Naive thymus-derived CD8-positive, alpha-beta T cell (primary cell): ENCODE data around the gene LDLRAD4. TPM values are rescaled to one million over a fixed set of nuclear protein-coding genes. Genes with fewer than 3 reads are reported as not detected.

Source experiments
- ATAC-seq, 2 donors: fragments of 150-1000 bp; cut with Tn5 transposase in 1 of 2; sonication (Bioruptor Pico), chemical (Tn5 transposase) in 1 of 2; 1 replicate in 1 of 2; 2 replicates in 1 of 2; pipeline ENCODE4 v1.10.0; 2021; ENCODE audit warnings: mild to moderate bottlenecking in 2 of 2, moderate library complexity in 2 of 2
- POLR2A ChIA-PET: fragments of 350-600 bp; sonication (Branson Sonifier 250); formaldehyde crosslinking; loops from one replicate; lab custom pipeline; 2021; ENCODE audit warnings: antibody characterized with exemption; lab: Charles Lee
- DNase-seq, 10 donors: peaks; one replicate each; pipeline versions ENCODE4 v3.0.0 to v3.0.0-alpha.2; 2020 to 2022
- H3K27ac Mint-ChIP-seq, 10 donors: one replicate each; pipeline ENCODE4 v1.8.0; 2020 to 2022; ENCODE audit warnings: mild to moderate bottlenecking in 10 of 10, mixed read lengths in 10 of 10, moderate library complexity in 4 of 10, inconsistent platforms in 1 of 10
- H3K27me3 Mint-ChIP-seq, 5 donors: one replicate each; pipeline ENCODE4 v1.8.0; 2021 to 2022; ENCODE audit warnings: mixed read lengths in 5 of 5
- H3K36me3 Mint-ChIP-seq, 3 donors: one replicate each; pipeline ENCODE4 v1.8.0; 2020 to 2022; ENCODE audit warnings: mixed read lengths in 3 of 3, mild to moderate bottlenecking in 2 of 3, inconsistent platforms in 1 of 3
- H3K4me1 Mint-ChIP-seq, 4 donors: one replicate each; pipeline ENCODE4 v1.8.0; 2021 to 2022; ENCODE audit warnings: mixed read lengths in 4 of 4
- H3K4me3 Mint-ChIP-seq, 10 donors: one replicate each; pipeline ENCODE4 v1.8.0; 2020 to 2022; ENCODE audit warnings: mild to moderate bottlenecking in 10 of 10, mixed read lengths in 10 of 10, moderate library complexity in 6 of 10, inconsistent platforms in 1 of 10
- H3K9me3 Mint-ChIP-seq, 9 donors: one replicate each; pipeline ENCODE4 v1.8.0; 2020 to 2022; ENCODE audit warnings: mixed read lengths in 9 of 9, mild to moderate bottlenecking in 3 of 9, inconsistent platforms in 1 of 9, moderate library complexity in 1 of 9
- polyA plus RNA-seq, 3 donors: library from polyadenylated mRNA; unstranded; fragments of 300-500 nt; fragmentation: Illumina TruSeq; gene quantifications; one replicate each; pipeline ENCODE4 v1.2.3, GENCODE V29; 2021
- total RNA-seq, 8 experiments: library from RNA in 2 of 8; stranded (reverse) in 2 of 8; gene quantifications; one replicate each; pipeline ENCODE4 v1.2.3 and lab custom pipeline; 2021 to 2026

LDLRAD4 gene
- total and polyA plus RNA-seq, 5 experiments from 2014 or later = 11.4 to 56.8 (median 17.6) TPM

GRCh38 chr18:13207294-13207693 is 11.3 kb upstream of the LDLRAD4 start:
- Mint-ChIP-seq H3K27ac (peak overlapping the region in 2 of 10 donors; percentile 61 to 83), H3K36me3 (peaks cover 0 to 1% (median 0%) of the 10 kb centered on the region in 3 donors), H3K27me3 (peaks cover 6 to 33% (median 15%) of the 10 kb centered on the region in 5 donors), H3K9me3 (no peaks in the 10 kb centered on the region), H3K4me1 (peaks cover 3 to 12% (median 11%) of the 10 kb centered on the region in 4 donors), H3K4me3 (no peak overlapping the region)
- peak in 1 of 2 donors; percentile 46 for ATAC-seq
- DNase-seq = peak in 1 of 10 donors; percentile 30
- POLR2A ChIA-PET = no interaction called here

- Mint-ChIP-seq H3K4me1 (peaks cover 8 to 18% (median 13%) of the 10 kb centered on the region in 4 donors), H3K27ac (no peak overlapping the region), H3K9me3 (no peaks in the 10 kb centered on the region), H3K36me3 (peaks cover 0 to 1% (median 0%) of the 10 kb centered on the region in 3 donors), H3K27me3 (peaks cover 6 to 26% (median 12%) of the 10 kb centered on the region in 5 donors), H3K4me3 (no peak overlapping the region)
- ATAC-seq (no peak), DNase-seq (no peak)
- POLR2A ChIA-PET = no interaction called here
These were observed 7.0 kb upstream of the LDLRAD4 start for GRCh38 chr18:13211534-13211933.

GRCh38 chr18:13213036-13213795 is 5.3 kb upstream of the LDLRAD4 start:
- POLR2A ChIA-PET = no interaction called here
- no peak overlapping the region for H3K27ac Mint-ChIP-seq
- peaks cover 0 to 1% (median 0%) of the 10 kb centered on the region in 3 donors for H3K36me3 Mint-ChIP-seq
- ATAC-seq = no peak
- no peaks in the 10 kb centered on the region for H3K9me3 Mint-ChIP-seq
- no peak overlapping the region for H3K4me3 Mint-ChIP-seq
- H3K27me3 Mint-ChIP-seq = peaks cover 3 to 24% (median 7%) of the 10 kb centered on the region in 5 donors
- no peak for DNase-seq
- H3K4me1 Mint-ChIP-seq = peaks cover 5 to 11% (median 10%) of the 10 kb centered on the region in 4 donors

- Mint-ChIP-seq H3K4me1 (peaks cover 6 to 20% (median 17%) of the 10 kb centered on the region in 4 donors), H3K27me3 (peaks cover 0 to 22% (median 5%) of the 10 kb centered on the region in 5 donors), H3K9me3 (no peaks in the 10 kb centered on the region), H3K27ac (no peak overlapping the region), H3K36me3 (peaks cover 0 to 1% (median 0%) of the 10 kb centered on the region in 3 donors), H3K4me3 (no peak overlapping the region)
- ATAC-seq = no peak
- POLR2A ChIA-PET = interaction anchor here (0.6 kb wide), 1 partner anchor 10 kb away, joined by 5 read pairs; no protein-coding TSS in a partner anchor
- no peak for DNase-seq
These were observed 4.0 kb upstream of the LDLRAD4 start for GRCh38 chr18:13214609-13215008.

- peak; percentile 20 to 77 (median 47) for DNase-seq
- Mint-ChIP-seq H3K27me3 (peaks cover 0 to 22% (median 0%) of the 10 kb centered on the region in 5 donors), H3K4me1 (peaks cover 18 to 34% (median 32%) of the 10 kb centered on the region in 4 donors), H3K27ac (peak overlapping the region; percentile 55 to 99 (median 93)), H3K4me3 (peak overlapping the region; percentile 83 to 99 (median 94)), H3K9me3 (no peaks in the 10 kb centered on the region), H3K36me3 (no peaks in the 10 kb centered on the region)
- ATAC-seq = peak; percentile 46 to 56
- POLR2A ChIA-PET = interaction anchor here (0.7 to 1.9 kb wide), 9 partner anchors 225 to 413 kb away, joined by 3 to 10 read pairs (median 3); partner anchors contain the start of gene CEP192
These were observed 2.4 kb upstream of the LDLRAD4 start for GRCh38 chr18:13216092-13216582.

- H3K27me3 Mint-ChIP-seq = peaks cover 0 to 29% (median 0%) of the 10 kb centered on the region in 5 donors
- DNase-seq (peak in 9 of 10 donors; percentile 25 to 70 (median 58)), ATAC-seq (peak; percentile 51 to 59)
- H3K4me1 Mint-ChIP-seq = peaks cover 20 to 41% (median 37%) of the 10 kb centered on the region in 4 donors
- H3K9me3 Mint-ChIP-seq = no peaks in the 10 kb centered on the region
- H3K4me3 Mint-ChIP-seq = peak overlapping the region; percentile 83 to 99 (median 94)
- no peaks in the 10 kb centered on the region for H3K36me3 Mint-ChIP-seq
- peak overlapping the region; percentile 55 to 99 (median 93) for H3K27ac Mint-ChIP-seq
- POLR2A ChIA-PET = interaction anchor here (0.7 to 1.9 kb wide), 9 partner anchors 225 to 595 kb away, joined by 3 to 10 read pairs (median 3); partner anchors contain the start of gene CEP192
These were observed 1.7 kb upstream of the LDLRAD4 start for GRCh38 chr18:13216711-13217465.

GRCh38 chr18:13217466-13217961 is 1.0 kb upstream of the LDLRAD4 start:
- peak; percentile 35 to 51 for ATAC-seq
- H3K4me1 Mint-ChIP-seq = peaks cover 20 to 44% (median 42%) of the 10 kb centered on the region in 4 donors
- no peak overlapping the region for H3K27ac Mint-ChIP-seq
- no peaks in the 10 kb centered on the region for H3K36me3 Mint-ChIP-seq
- peaks cover 0 to 29% (median 0%) of the 10 kb centered on the region in 5 donors for H3K27me3 Mint-ChIP-seq
- H3K9me3 Mint-ChIP-seq = no peaks in the 10 kb centered on the region
- POLR2A ChIA-PET = interaction anchor here (1.1 to 1.9 kb wide), 4 partner anchors 319 to 595 kb away, joined by 3 to 10 read pairs (median 4); no protein-coding TSS in a partner anchor
- H3K4me3 Mint-ChIP-seq = peak overlapping the region in 4 of 10 donors; percentile 25 to 83 (median 38)
- DNase-seq = peak; percentile 29 to 72 (median 62)

GRCh38 chr18:13217971-13218367 is 591 bp upstream of the LDLRAD4 start:
- Mint-ChIP-seq H3K27ac (peak overlapping the region in 3 of 10 donors; percentile 53 to 75 (median 58)), H3K9me3 (no peaks in the 10 kb centered on the region), H3K36me3 (peaks cover 0 to under 1% (median 0%) of the 10 kb centered on the region in 3 donors), H3K4me3 (peak overlapping the region in 9 of 10 donors; percentile 60 to 84 (median 71)), H3K4me1 (peaks cover 23 to 48% (median 46%) of the 10 kb centered on the region in 4 donors), H3K27me3 (peaks cover 0 to 30% (median 0%) of the 10 kb centered on the region in 5 donors)
- ATAC-seq = no peak
- peak in 1 of 10 donors; percentile 19 for DNase-seq
- POLR2A ChIA-PET = interaction anchor here (0.9 to 1.6 kb wide), 5 partner anchors 73 to 594 kb away, joined by 3 to 6 read pairs (median 3); no protein-coding TSS in a partner anchor

- Mint-ChIP-seq H3K4me1 (peaks cover 27 to 55% (median 51%) of the 10 kb centered on the region in 4 donors), H3K27ac (peak overlapping the region; percentile 73 to 97 (median 84)), H3K9me3 (no peaks in the 10 kb centered on the region), H3K36me3 (peaks cover 0 to 2% (median 0%) of the 10 kb centered on the region in 3 donors), H3K4me3 (peak overlapping the region; percentile 81 to 93 (median 87)), H3K27me3 (peaks cover 0 to 29% (median 0%) of the 10 kb centered on the region in 5 donors)
- POLR2A ChIA-PET = interaction anchor here (0.6 to 1.9 kb wide), 9 partner anchors 72 to 410 kb away, joined by 3 to 8 read pairs (median 4); no protein-coding TSS in a partner anchor
- DNase-seq = no peak
- ATAC-seq = no peak
These were observed 437 bp downstream of the LDLRAD4 start for GRCh38 chr18:13218997-13219396.

- POLR2A ChIA-PET = interaction anchor here (0.7 to 1.9 kb wide), 7 partner anchors 48 to 409 kb away, joined by 3 to 8 read pairs (median 4); no protein-coding TSS in a partner anchor
- Mint-ChIP-seq H3K4me1 (peaks cover 27 to 55% (median 51%) of the 10 kb centered on the region in 4 donors), H3K9me3 (no peaks in the 10 kb centered on the region), H3K4me3 (peak overlapping the region; percentile 81 to 93 (median 87)), H3K27ac (peak overlapping the region; percentile 73 to 97 (median 84)), H3K36me3 (peaks cover 0 to 2% (median 0%) of the 10 kb centered on the region in 3 donors), H3K27me3 (peaks cover 0 to 25% (median 0%) of the 10 kb centered on the region in 5 donors)
- DNase-seq (peak in 1 of 10 donors; percentile 16), ATAC-seq (no peak)
These were observed 1.1 kb downstream of the LDLRAD4 start for GRCh38 chr18:13219593-13220159.
